Thymus (tissue), 11 donors: ENCODE measurements around the gene PMPCB. TPM values are rescaled to one million over a fixed set of nuclear protein-coding genes. Genes with fewer than 3 reads are reported as not detected.

Source experiments
- DNase-seq, 9 donors: peaks; one replicate each; pipeline ENCODE4 v3.0.0-alpha.2; 2013; ENCODE audit warnings: low spot score in 9 of 9, low read depth in 6 of 9, missing footprints in 1 of 9
- H3K27ac ChIP-seq, 2 donors: one replicate each; pipeline ENCODE4 v1.5.1; 2013; ENCODE audit warnings: control low read depth in 1 of 2, low read depth in 1 of 2, low read length in 1 of 2, mild to moderate bottlenecking in 1 of 2, moderate library complexity in 1 of 2
- H3K27me3 ChIP-seq, 2 donors: one replicate each; pipeline ENCODE4 v1.5.1; 2013; ENCODE audit warnings: low read length in 1 of 2; ENCODE audit not compliant: control insufficient read depth in 2 of 2, insufficient read depth in 1 of 2
- H3K36me3 ChIP-seq, 2 donors: one replicate each; pipeline ENCODE4 v1.5.1; 2013; ENCODE audit warnings: low read length in 1 of 2, mild to moderate bottlenecking in 1 of 2, moderate library complexity in 1 of 2; ENCODE audit not compliant: control insufficient read depth in 2 of 2, insufficient read depth in 2 of 2
- H3K4me1 ChIP-seq, 2 donors: one replicate each; pipeline ENCODE4 v1.5.1; 2013; ENCODE audit warnings: low read length in 2 of 2; ENCODE audit not compliant: control insufficient read depth in 2 of 2, insufficient read depth in 2 of 2
- H3K4me3 ChIP-seq, 2 donors: one replicate each; pipeline ENCODE4 v1.5.1; 2013; ENCODE audit warnings: low read length in 2 of 2, control low read depth in 1 of 2, mild to moderate bottlenecking in 1 of 2
- H3K9me3 ChIP-seq, 2 donors: one replicate each; pipeline ENCODE4 v1.5.1; 2013; ENCODE audit warnings: low read length in 1 of 2, mild to moderate bottlenecking in 1 of 2; ENCODE audit not compliant: control insufficient read depth in 2 of 2, insufficient read depth in 1 of 2
- WGBS: extraction: QIAGEN DNeasy Blood & Tissue Kit; methylation state at CpG from one replicate; pipeline ENCODE4 v1.1.7; 2013; 5-methylcytosine and 5-hydroxymethylcytosine counted together
- polyA plus RNA-seq: library from polyadenylated mRNA; stranded (reverse); fragments of 200-250 nt; gene quantifications from one replicate; pipeline ENCODE4 v1.2.3, GENCODE V29; 2013
- total RNA-seq: library from RNA; stranded (reverse); fragments of 120-200 nt; gene quantifications from one replicate; pipeline ENCODE4 v1.2.4, GENCODE V29; 2013
- donor health status: healthy.

Gene PMPCB
- total and polyA plus RNA-seq, 2 donors, result 67.7 to 70.7 TPM

GRCh38 chr7:103343758-103344452 lies 46.7 kb downstream of the PMPCB start:
- Histone ChIP-seq H3K4me3 (peak overlapping the region; percentile 78 to 86), H3K36me3 (peaks cover 11 to 19% of the 10 kb centered on the region in 2 donors), H3K27ac (peak overlapping the region; percentile 71 to 94), H3K4me1 (peaks cover 8 to 10% of the 10 kb centered on the region in 2 donors), H3K27me3 (no peaks in the 10 kb centered on the region), H3K9me3 (no peaks in the 10 kb centered on the region)
- DNase-seq, result peak in 7 of 9 donors; percentile 11 to 64 (median 43)
- WGBS, result 1% methylated on average over 26 of the region's 26 CpGs

DNA sequence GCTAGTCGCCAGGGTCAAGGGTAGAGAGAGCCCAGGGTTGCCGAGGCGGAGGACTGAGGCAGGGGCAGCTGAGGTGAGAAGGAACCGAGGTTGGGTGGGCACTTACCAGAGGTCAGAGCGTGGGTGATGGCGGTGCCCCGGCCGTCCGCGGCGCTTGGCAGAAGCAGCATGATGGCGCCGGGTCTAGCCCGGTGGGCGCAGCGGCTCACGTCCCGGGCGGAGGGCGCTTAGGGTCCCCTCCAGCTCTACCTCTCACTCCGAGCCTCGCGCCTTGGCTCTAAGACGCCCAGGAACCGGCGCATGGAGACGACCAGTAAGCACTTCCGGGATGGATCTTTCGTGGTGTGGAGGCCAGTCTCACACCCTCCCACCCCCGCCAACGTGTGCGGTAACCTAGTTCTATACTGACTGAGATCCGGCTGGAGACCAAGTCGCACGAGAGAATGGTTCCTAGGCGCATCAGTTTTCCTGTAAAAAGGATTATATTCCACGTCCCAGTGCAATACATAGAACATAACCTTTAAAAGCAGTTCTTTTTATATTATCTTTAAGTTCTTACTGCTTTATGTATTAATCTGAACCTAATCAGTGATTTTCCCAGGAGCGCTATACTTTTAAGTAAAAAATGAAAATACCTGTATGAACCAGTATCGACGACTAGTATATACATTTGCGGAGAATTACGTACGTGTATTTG lies 47.4 kb downstream of the PMPCB start, which contains the start of gene DNAJC2:
Gene DNAJC2 (minus strand): TSS at position 315 of the 697 bp plus-strand sequence. CDS start 145 bp downstream, at position 170.
- H3K27ac ChIP-seq, result peak within 1 kb of the TSS; percentile 71 to 94
- DNase-seq, result peak; percentile 68 to 93 (median 83)
- H3K9me3 ChIP-seq, result no peaks in the 10 kb centered on the region
- H3K4me1 ChIP-seq, result peaks cover 10 to 12% of the 10 kb centered on the region in 2 donors
- H3K4me3 ChIP-seq, result peak within 1 kb of the TSS; percentile 78 to 86
- 11% methylated on average over 43 of the region's 43 CpGs for WGBS
- H3K36me3 ChIP-seq, result peaks cover 10 to 19% of the 10 kb centered on the region in 2 donors
- no peaks in the 10 kb centered on the region for H3K27me3 ChIP-seq

DNA sequence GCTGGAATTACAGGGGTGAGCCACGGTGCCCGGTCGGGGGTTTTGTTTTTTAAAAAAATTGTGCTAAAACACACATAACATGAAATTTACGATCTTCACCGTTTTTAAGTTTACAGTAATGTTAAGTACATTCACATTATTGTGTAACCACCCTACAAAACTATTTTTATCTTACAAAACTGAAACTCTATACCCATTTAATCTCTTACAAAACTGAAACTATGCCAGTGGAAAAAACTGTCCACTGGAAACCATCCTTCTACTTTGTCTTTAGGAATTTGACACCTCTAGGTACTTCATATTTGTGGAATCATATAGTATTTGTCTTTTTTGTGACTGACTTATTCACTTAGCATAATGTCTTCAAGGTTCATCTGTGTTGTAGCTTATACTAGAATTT lies 49.2 kb downstream of the PMPCB start:
- Histone ChIP-seq H3K4me3 (no peak overlapping the region), H3K27ac (no peak overlapping the region), H3K9me3 (no peaks in the 10 kb centered on the region), H3K36me3 (peaks cover 0 to 13% of the 10 kb centered on the region in 2 donors), H3K27me3 (no peaks in the 10 kb centered on the region), H3K4me1 (peaks cover 10 to 15% of the 10 kb centered on the region in 2 donors)
- DNase-seq, result no peak
- WGBS, result 94% methylated on average over 5 of the region's 5 CpGs

DNA sequence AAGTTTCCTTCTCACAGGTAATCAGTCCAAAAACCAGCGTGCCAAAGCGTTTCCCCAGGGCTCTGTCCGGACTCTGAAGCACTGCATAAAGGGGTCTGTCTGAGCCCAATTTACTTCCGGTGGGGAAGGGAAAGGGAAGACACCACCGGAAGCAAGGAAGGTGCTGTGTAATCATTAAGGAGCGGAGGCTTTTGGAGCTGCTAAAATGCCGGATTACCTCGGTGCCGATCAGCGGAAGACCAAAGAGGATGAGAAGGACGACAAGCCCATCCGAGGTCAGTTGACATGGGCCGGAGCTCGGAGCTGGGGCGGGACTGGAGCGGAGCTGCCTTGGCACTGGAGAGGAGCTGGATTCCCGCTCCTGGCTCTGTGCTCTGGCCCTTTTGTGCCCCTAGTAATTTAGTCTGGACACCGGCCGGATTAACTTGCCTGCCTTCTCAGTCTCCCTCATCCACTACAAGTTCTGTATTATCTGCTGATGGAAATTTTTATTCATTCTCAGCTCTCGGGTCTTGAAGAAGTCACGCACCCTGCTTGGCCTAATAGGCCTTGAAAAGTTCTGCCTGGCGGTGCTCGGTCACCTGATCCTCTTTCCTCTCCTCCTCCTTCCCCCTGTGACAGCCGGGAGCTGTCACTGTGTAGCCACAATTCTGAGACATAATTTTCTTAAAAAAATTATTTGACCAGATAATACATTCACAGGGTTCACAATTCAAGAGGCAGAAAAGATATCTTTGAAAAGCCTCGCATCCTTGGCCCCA lies 50.5 kb downstream of the PMPCB start, which contains the start of gene PSMC2:
Gene PSMC2 (plus strand): TSS at position 137 of the 761 bp plus-strand sequence. CDS start 69 bp downstream, at position 206.
- Histone ChIP-seq H3K4me3 (peak within 1 kb of the TSS; percentile 90 to 99), H3K27me3 (no peaks in the 10 kb centered on the region), H3K27ac (peak within 1 kb of the TSS; percentile 85 to 86), H3K4me1 (peaks cover 10 to 15% of the 10 kb centered on the region in 2 donors), H3K9me3 (no peaks in the 10 kb centered on the region), H3K36me3 (peaks cover 5 to 13% of the 10 kb centered on the region in 2 donors)
- under 1% methylated on average over 25 of the region's 25 CpGs for WGBS
- peak; percentile 79 to 97 (median 92) for DNase-seq

GRCh38 chr7:103348452-103348851 lies 51.2 kb downstream of the PMPCB start:
- Histone ChIP-seq H3K27me3 (no peaks in the 10 kb centered on the region), H3K9me3 (no peaks in the 10 kb centered on the region), H3K36me3 (peaks cover 9 to 15% of the 10 kb centered on the region in 2 donors), H3K4me1 (peaks cover 8 to 9% of the 10 kb centered on the region in 2 donors), H3K27ac (no peak overlapping the region), H3K4me3 (peak overlapping the region; percentile 90 to 99)
- WGBS, result 13% methylated on average over 13 of the region's 13 CpGs
- peak in 1 of 9 donors; percentile 14 for DNase-seq

DNA sequence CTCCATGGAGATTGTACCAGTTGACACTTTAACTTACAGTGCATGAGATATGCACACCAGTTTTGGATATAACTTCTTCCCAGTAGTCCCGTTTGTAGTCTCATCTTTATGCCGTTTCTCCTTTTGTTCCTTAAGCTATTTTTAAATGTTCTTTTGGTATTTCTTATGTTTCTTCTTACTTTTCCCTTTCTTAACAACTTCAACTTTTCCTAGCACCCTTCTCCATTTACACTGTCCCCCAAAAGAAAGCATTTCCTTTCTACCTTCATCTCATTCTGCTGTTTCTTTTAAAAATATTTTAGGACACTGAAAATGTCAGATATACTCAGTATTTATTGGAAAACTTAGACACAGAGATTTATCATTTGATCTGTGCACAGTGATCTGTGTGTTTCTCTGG lies 51.7 kb downstream of the PMPCB start:
- H3K4me1 ChIP-seq, result peaks cover 5 to 9% of the 10 kb centered on the region in 2 donors
- peak overlapping the region; percentile 90 to 99 for H3K4me3 ChIP-seq
- peaks cover 9 to 15% of the 10 kb centered on the region in 2 donors for H3K36me3 ChIP-seq
- no peaks in the 10 kb centered on the region for H3K9me3 ChIP-seq
- H3K27ac ChIP-seq, result no peak overlapping the region
- no peak for DNase-seq
- 67% methylated on average over 2 of the region's 2 CpGs for WGBS
- no peaks in the 10 kb centered on the region for H3K27me3 ChIP-seq

- Histone ChIP-seq H3K4me1 (peaks cover 5 to 9% of the 10 kb centered on the region in 2 donors), H3K27me3 (no peaks in the 10 kb centered on the region), H3K27ac (no peak overlapping the region), H3K36me3 (peaks cover 9 to 19% of the 10 kb centered on the region in 2 donors), H3K4me3 (no peak overlapping the region), H3K9me3 (no peaks in the 10 kb centered on the region)
- DNase-seq, result no peak
- WGBS, result 64% methylated on average over 1 of the region's 1 CpG
Measured at GRCh38 chr7:103349805-103350204, 52.6 kb downstream of the PMPCB start.
